Epithelial cell of proximal tubule (primary cell): Measurements from ENCODE around the gene ACOT8. TPM values are rescaled to one million over a fixed set of nuclear protein-coding genes. Genes with fewer than 3 reads are reported as not detected.

Source experiments
- DNase-seq: peaks from one replicate; pipeline ENCODE4 v3.0.0-alpha.2; 2011; ENCODE audit warnings: low read depth
- H3K4me3 ChIP-seq: 2 replicates; pipeline ENCODE4 v1.5.1; 2011; ENCODE audit warnings: low read depth, mild to moderate bottlenecking, low read length
- CTCF ChIP-seq: conservative IDR thresholded peaks from 2 replicates; pipeline ENCODE4 v1.5.1; 2012; ENCODE audit warnings: low read depth, mild to moderate bottlenecking, low read length
- total RNA-seq: library from RNA; depleted of rRNA; stranded (reverse); fragments of >200 nt; gene quantifications from 2 replicates; pipeline ENCODE4 v1.2.3, GENCODE V29; 2015

ACOT8 gene
- total RNA-seq, 1 donor from 2014 or later, result 29.1 TPM

GRCh38 chr20:45861221-45862075 lies 4.3 kb upstream of the ACOT8 start:
- TF ChIP-seq CTCF, result no peak
- no peak overlapping the region for H3K4me3 ChIP-seq
- no peak for DNase-seq

- no peak overlapping the region for H3K4me3 ChIP-seq
- no peak for TF ChIP-seq CTCF
- no peak for DNase-seq
Measured at GRCh38 chr20:45860560-45861220, 3.5 kb upstream of the ACOT8 start.

GRCh38 chr20:45859916-45860315 lies 2.7 kb upstream of the ACOT8 start:
- TF ChIP-seq CTCF, result no peak
- no peak for DNase-seq
- H3K4me3 ChIP-seq, result no peak overlapping the region

- no peak for TF ChIP-seq CTCF
- DNase-seq, result no peak
- H3K4me3 ChIP-seq, result peak overlapping the region; percentile 91
Measured at GRCh38 chr20:45857882-45858216, 657 bp upstream of the ACOT8 start.

- DNase-seq, result no peak
- no peak for TF ChIP-seq CTCF
- H3K4me3 ChIP-seq, result no peak overlapping the region
Measured at GRCh38 chr20:45853484-45853883, 3.7 kb downstream of the ACOT8 start.

GRCh38 chr20:45852326-45852725 lies 4.9 kb downstream of the ACOT8 start:
- TF ChIP-seq CTCF, result no peak
- DNase-seq, result no peak
- no peak overlapping the region for H3K4me3 ChIP-seq
